NCI-H1048 (cell line): ENCODE measurements around the gene SSH2.

Source experiments
- DNase-seq: peaks from one replicate; lab custom pipeline; 2025; lab: John Stamatoyannopoulos, UW

SSH2 gene

DNA sequence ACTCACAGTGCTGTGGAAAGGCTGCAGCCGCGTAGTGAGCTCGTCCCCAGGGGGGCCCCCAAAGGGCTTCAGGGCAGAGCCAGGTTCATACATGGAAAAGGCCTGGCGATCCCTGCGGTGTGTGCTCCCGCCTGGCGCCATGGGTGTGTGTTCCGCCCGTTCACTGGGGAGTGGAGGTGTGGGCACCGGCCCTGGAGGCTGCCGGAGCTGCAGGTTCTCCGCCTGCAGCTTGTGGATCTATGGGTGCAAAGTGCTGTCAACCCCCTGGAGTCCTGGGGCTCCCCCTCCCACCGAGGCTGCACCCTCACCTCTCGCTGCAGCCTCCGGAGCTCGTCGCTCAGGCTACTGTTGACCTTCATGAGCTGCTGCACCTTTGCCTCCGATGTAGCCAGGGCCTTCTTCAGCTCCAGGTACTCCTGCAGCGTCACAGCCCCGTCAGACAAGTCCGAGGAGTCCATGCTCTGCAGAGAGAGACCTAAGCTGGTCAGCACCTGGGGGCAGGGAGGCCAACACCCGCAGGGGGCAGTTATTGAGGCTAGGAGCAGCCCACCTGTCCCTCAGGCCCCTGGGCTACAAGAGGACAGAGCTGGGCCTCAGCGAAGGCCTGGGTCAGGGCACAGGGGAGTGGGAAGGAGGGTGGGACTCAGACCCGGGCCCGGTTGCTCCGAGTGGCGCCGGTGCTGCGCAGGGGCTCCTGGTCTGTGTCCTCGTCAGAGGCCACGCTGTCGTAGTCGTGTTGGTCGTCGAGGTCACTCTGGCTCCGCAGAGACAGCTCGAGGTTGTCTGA is 353.6 kb downstream of the SSH2 start:
- no peak for DNase-seq
